HG03442 (cell line): ENCODE results near the gene MPIG6B.

Source experiments
- ATAC-seq: cut with Tn5 transposase; IDR thresholded peaks from one replicate; pipeline ENCODE4 v1.9.1; 2021; ENCODE audit warnings: mild to moderate bottlenecking, moderate library complexity; ENCODE audit not compliant: unreplicated experiment

MPIG6B gene

GRCh38 chr6:31723245-31723979 lies at the start of gene MPIG6B:
Gene MPIG6B (plus strand): TSS chr6:31723373. CDS start chr6:31723384, 11 bp downstream.
- ATAC-seq, result no peak

GRCh38 chr6:31676322-31676903 lies 46.8 kb upstream of the MPIG6B start:
- no peak for ATAC-seq

- no peak for ATAC-seq
Measured at GRCh38 chr6:31676904-31677303, 46.3 kb upstream of the MPIG6B start.

- no peak for ATAC-seq
Measured at GRCh38 chr6:31677955-31678354, 45.2 kb upstream of the MPIG6B start.

GRCh38 chr6:31680226-31681134 lies 42.7 kb upstream of the MPIG6B start, which contains the start of gene LY6G5C:
Gene LY6G5C (minus strand): TSS chr6:31681067. CDS start chr6:31680373, 694 bp downstream.
- ATAC-seq, result no peak

- no peak for ATAC-seq
Measured at GRCh38 chr6:31681135-31681671, 42.0 kb upstream of the MPIG6B start.

GRCh38 chr6:31683591-31683990 lies 39.6 kb upstream of the MPIG6B start:
- ATAC-seq, result no peak

GRCh38 chr6:31686483-31686882 lies 36.7 kb upstream of the MPIG6B start:
- ATAC-seq, result no peak

GRCh38 chr6:31687321-31687720 lies 35.9 kb upstream of the MPIG6B start:
- no peak for ATAC-seq

GRCh38 chr6:31687860-31688693 lies 35.1 kb upstream of the MPIG6B start:
- ATAC-seq, result no peak

GRCh38 chr6:31689249-31690110 lies 33.7 kb upstream of the MPIG6B start:
- no peak for ATAC-seq

- no peak for ATAC-seq
Measured at GRCh38 chr6:31690231-31691077, 32.7 kb upstream of the MPIG6B start.

GRCh38 chr6:31691078-31691463 lies 32.1 kb upstream of the MPIG6B start:
- ATAC-seq, result no peak

- ATAC-seq, result no peak
Measured at GRCh38 chr6:31691564-31692108, 31.5 kb upstream of the MPIG6B start.

GRCh38 chr6:31692353-31692752 lies 30.8 kb upstream of the MPIG6B start:
- no peak for ATAC-seq

GRCh38 chr6:31692886-31693285 lies 30.3 kb upstream of the MPIG6B start:
- ATAC-seq, result no peak

GRCh38 chr6:31693535-31693934 lies 29.6 kb upstream of the MPIG6B start:
- no peak for ATAC-seq

GRCh38 chr6:31697555-31697954 lies 25.6 kb upstream of the MPIG6B start:
- ATAC-seq, result no peak
